ENCODE results near the gene NDUFAF3. TPM values are rescaled to one million over a fixed set of nuclear protein-coding genes. Genes with fewer than 3 reads are reported as not detected.

NDUFAF3 gene
- total RNA-seq, 2 experiments from 2014 or later = 124 to 309 TPM

DNA sequence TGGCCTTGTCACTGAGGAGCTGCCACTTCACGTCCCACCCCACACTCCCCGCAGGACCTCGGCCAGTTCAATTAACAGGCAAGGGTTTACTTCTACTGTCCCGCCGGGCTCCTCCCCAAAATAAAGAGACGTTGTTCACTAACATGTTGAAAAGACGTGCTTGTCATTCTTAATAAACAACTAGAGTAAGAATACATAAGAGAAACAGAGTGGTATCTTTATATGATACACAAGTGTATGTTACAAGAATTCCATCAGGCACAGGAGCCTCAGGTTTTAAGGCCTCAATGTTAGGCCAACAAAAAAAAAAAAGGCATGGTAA is 7.6 kb downstream of the NDUFAF3 start:
- no peak for DNase-seq (ENCODE audit: low spot score)
- no peak for TF ChIP-seq EZH2phosphoT487 (IDR thresholded peaks at IDR 0.05; ENCODE audit: borderline replicate concordance, low read depth, low read length)
- TF ChIP-seq, protein P1, sequence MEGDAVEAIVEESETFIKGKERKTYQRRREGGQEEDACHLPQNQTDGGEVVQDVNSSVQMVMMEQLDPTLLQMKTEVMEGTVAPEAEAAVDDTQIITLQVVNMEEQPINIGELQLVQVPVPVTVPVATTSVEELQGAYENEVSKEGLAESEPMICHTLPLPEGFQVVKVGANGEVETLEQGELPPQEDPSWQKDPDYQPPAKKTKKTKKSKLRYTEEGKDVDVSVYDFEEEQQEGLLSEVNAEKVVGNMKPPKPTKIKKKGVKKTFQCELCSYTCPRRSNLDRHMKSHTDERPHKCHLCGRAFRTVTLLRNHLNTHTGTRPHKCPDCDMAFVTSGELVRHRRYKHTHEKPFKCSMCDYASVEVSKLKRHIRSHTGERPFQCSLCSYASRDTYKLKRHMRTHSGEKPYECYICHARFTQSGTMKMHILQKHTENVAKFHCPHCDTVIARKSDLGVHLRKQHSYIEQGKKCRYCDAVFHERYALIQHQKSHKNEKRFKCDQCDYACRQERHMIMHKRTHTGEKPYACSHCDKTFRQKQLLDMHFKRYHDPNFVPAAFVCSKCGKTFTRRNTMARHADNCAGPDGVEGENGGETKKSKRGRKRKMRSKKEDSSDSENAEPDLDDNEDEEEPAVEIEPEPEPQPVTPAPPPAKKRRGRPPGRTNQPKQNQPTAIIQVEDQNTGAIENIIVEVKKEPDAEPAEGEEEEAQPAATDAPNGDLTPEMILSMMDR (conservative IDR thresholded peaks at IDR 0.05; ENCODE audit: low read length) = no peak
- POLR2A ChIA-PET = interaction anchor here (0.6 to 1.4 kb wide), 11 partner anchors 9 to 64 kb away, joined by 3 to 8 read pairs (median 3); partner anchors contain the start of genes QRICH1 and WDR6
- H3K9me3 ChIP-seq (ENCODE audit: low read length) = no peaks in the 10 kb centered on the region
- CTCF ChIA-PET (ENCODE audit: unreplicated experiment) = no interaction called here
- BruUV-seq (replicated peaks) = no TSS peak
- peaks cover 84% of the 10 kb centered on the region for H3K36me3 ChIP-seq (ENCODE audit: insufficient read depth, low read length)
- H3K27ac ChIP-seq (ENCODE audit: low read depth, low read length, poor library complexity, severe bottlenecking) = peak overlapping the region; percentile 32
- peak overlapping the region; percentile 80 for H3K4me3 ChIP-seq (ENCODE audit: low read depth, low read length, poor library complexity, severe bottlenecking)
- no peaks in the 10 kb centered on the region for H3K9me2 ChIP-seq (ENCODE audit: insufficient read depth, low read length)
- H2AFZ ChIP-seq (ENCODE audit: low read length) = no peak overlapping the region
- H4K20me1 ChIP-seq (ENCODE audit: insufficient read depth, low read length) = no peaks in the 10 kb centered on the region
- H3K4me1 ChIP-seq (ENCODE audit: insufficient read depth, low read length, poor library complexity, severe bottlenecking) = peaks cover 45% of the 10 kb centered on the region
- peak overlapping the region; percentile 91; the same call in 1 of the 2 replicates for H3K4me2 ChIP-seq (ENCODE audit: low read length)
- intact Hi-C loops (cut with micrococcal nuclease; ENCODE audit: unreplicated experiment) = loop anchor here (5.0 kb wide), 1 partner anchor 128 kb away; no protein-coding TSS in a partner anchor
- H3K79me2 ChIP-seq (ENCODE audit: insufficient read depth, low read depth, low read length) = peaks cover 20% of the 10 kb centered on the region

DNA sequence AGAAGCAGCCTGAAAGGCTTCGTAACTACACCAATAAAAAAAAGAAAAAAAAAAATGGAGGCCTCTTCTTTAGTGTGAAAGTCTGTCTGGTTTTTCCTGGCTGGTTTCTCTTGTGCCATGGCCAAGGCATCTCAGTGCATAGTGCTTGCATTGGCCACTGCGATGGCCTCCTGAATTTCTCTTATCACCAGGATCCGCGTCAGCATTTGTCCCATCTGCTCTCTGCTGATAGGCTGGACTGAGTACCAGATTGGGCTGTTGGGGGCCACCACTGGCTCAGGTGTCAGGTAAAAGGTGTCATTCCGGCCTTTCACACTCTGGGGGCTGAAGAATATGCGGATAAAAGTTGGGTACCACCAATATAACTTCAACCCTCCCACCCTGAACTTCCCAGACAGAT is 8.4 kb downstream of the NDUFAF3 start:
- Histone ChIP-seq H3K4me2 (ENCODE audit: low read length) (no peak overlapping the region), H3K9me3 (ENCODE audit: low read length) (no peaks in the 10 kb centered on the region), H3K9me2 (ENCODE audit: insufficient read depth, low read length) (no peaks in the 10 kb centered on the region), H4K20me1 (ENCODE audit: insufficient read depth, low read length) (no peaks in the 10 kb centered on the region), H2AFZ (ENCODE audit: low read length) (no peak overlapping the region), H3K4me1 (ENCODE audit: insufficient read depth, low read length, poor library complexity, severe bottlenecking) (peaks cover 37% of the 10 kb centered on the region), H3K79me2 (ENCODE audit: insufficient read depth, low read depth, low read length) (peaks cover 20% of the 10 kb centered on the region), H3K36me3 (ENCODE audit: insufficient read depth, low read length) (peaks cover 84% of the 10 kb centered on the region), H3K27ac (ENCODE audit: low read depth, low read length, poor library complexity, severe bottlenecking) (no peak overlapping the region), H3K4me3 (ENCODE audit: low read depth, low read length, poor library complexity, severe bottlenecking) (no peak overlapping the region)
- no peak for DNase-seq (ENCODE audit: low spot score)
- CTCF ChIA-PET (ENCODE audit: unreplicated experiment) = no interaction called here
- intact Hi-C loops (cut with micrococcal nuclease; ENCODE audit: unreplicated experiment) = no loop called here
- TF ChIP-seq, protein P1 (conservative IDR thresholded peaks at IDR 0.05; ENCODE audit: low read length) = no peak
- no peak for TF ChIP-seq EZH2phosphoT487 (IDR thresholded peaks at IDR 0.05; ENCODE audit: borderline replicate concordance, low read depth, low read length)
- no TSS peak for BruUV-seq (replicated peaks)
- POLR2A ChIA-PET = no interaction called here

DNA sequence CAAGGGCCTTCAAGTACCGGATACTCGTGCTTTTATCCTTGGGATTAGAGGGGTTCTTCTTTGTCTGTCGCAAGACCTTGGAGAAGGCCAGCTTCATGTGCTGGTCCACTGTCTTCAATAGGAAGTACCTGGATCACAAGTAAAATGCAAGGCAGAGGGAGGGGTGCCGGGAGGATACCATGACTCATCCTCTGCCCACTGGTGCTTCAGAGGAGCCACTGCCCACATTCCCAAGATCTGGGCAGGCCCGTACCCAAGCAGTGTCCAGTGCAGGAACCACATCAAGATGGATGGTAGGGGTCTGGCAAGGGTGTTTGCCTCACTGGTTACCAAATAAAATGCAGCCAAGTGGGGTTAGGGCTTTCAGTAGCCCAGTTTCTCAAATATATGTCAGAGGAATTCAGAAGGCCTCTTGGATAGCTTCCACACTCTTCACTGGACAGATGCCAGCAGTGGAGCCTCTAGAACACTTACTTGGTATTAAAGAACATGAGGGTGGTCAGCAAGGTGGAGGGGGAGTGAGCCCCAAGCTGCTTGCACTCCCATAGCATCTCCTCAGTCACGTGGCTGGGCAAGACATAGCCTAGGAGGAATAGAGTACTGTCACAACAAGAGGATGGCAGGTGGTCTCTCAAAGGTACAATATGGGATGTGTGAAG is 10.9 kb downstream of the NDUFAF3 start:
- Histone ChIP-seq H3K36me3 (ENCODE audit: insufficient read depth, low read length) (peaks cover 83% of the 10 kb centered on the region), H4K20me1 (ENCODE audit: insufficient read depth, low read length) (no peaks in the 10 kb centered on the region), H3K27ac (ENCODE audit: low read depth, low read length, poor library complexity, severe bottlenecking) (no peak overlapping the region), H3K4me3 (ENCODE audit: low read depth, low read length, poor library complexity, severe bottlenecking) (no peak overlapping the region), H3K79me2 (ENCODE audit: insufficient read depth, low read depth, low read length) (peaks cover 13% of the 10 kb centered on the region), H2AFZ (ENCODE audit: low read length) (no peak overlapping the region), H3K9me2 (ENCODE audit: insufficient read depth, low read length) (no peaks in the 10 kb centered on the region), H3K4me2 (ENCODE audit: low read length) (no peak overlapping the region), H3K4me1 (ENCODE audit: insufficient read depth, low read length, poor library complexity, severe bottlenecking) (peaks cover 13% of the 10 kb centered on the region), H3K9me3 (ENCODE audit: low read length) (no peaks in the 10 kb centered on the region)
- POLR2A ChIA-PET = interaction anchor here (1.1 kb wide), 1 partner anchor 26 kb away, joined by 4 read pairs; the partner anchor contains the start of gene WDR6
- TF ChIP-seq, protein P1 (conservative IDR thresholded peaks at IDR 0.05; ENCODE audit: low read length) = no peak
- no peak for TF ChIP-seq EZH2phosphoT487 (IDR thresholded peaks at IDR 0.05; ENCODE audit: borderline replicate concordance, low read depth, low read length)
- CTCF ChIA-PET (ENCODE audit: unreplicated experiment) = no interaction called here
- intact Hi-C loops (cut with micrococcal nuclease; ENCODE audit: unreplicated experiment) = no loop called here
- no TSS peak for BruUV-seq (replicated peaks)
- no peak for DNase-seq (ENCODE audit: low spot score)
